H1 (cell line): Measurements from ENCODE around the gene ARAP3. TPM values are rescaled to one million over a fixed set of nuclear protein-coding genes. Genes with fewer than 3 reads are reported as not detected.

Source experiments
- CEBPB ChIP-seq: IDR thresholded peaks from 2 replicates; pipeline ENCODE4 v1.6.1; 2012; ENCODE audit warnings: low read depth, low read length
- CHD1 ChIP-seq: IDR thresholded peaks from 2 replicates; pipeline ENCODE4 v1.6.1; 2012; ENCODE audit warnings: low read depth, low read length, improper control_type of control experiment
- EZH2 ChIP-seq: fragments of 200-600 bp; sonication (generic); IDR thresholded peaks from 2 replicates; pipeline ENCODE4 v1.7.1; 2012; ENCODE audit warnings: low read depth, mild to moderate bottlenecking, moderate library complexity, low read length, inconsistent platforms; ENCODE audit not compliant: severe bottlenecking
- PHF8 ChIP-seq: fragments of 200-600 bp; sonication (generic); conservative IDR thresholded peaks from 2 replicates; pipeline ENCODE4 v1.7.1; 2012; ENCODE audit warnings: low read depth, mild to moderate bottlenecking, inconsistent platforms, low read length, moderate library complexity
- RXRA ChIP-seq: IDR thresholded peaks from 2 replicates; pipeline ENCODE4 v1.6.1; 2011; ENCODE audit warnings: low read depth, mild to moderate bottlenecking, low read length, moderate library complexity; ENCODE audit not compliant: insufficient read depth
- SIX5 ChIP-seq: IDR thresholded peaks from 2 replicates; pipeline ENCODE4 v1.6.1; 2011; ENCODE audit warnings: mild to moderate bottlenecking, low read depth, low read length
- TAF1 ChIP-seq: IDR thresholded peaks from 2 replicates; pipeline ENCODE4 v1.6.1; 2011; ENCODE audit warnings: mild to moderate bottlenecking, low read depth, low read length
- polyA plus RNA-seq, 7 experiments: library from polyadenylated mRNA; depleted of rRNA in 3 of 7; stranded (reverse) in 5 of 7; unstranded in 2 of 7; fragments of >200 nt in 5 of 7; fragments of 200-250 nt in 2 of 7; gene quantifications; 1 replicate in 5 of 7; 2 replicates in 1 of 7; 4 replicates in 1 of 7; pipeline versions ENCODE4 v1.2.1 to v1.2.3, GENCODE V29; 2011 to 2013; ENCODE audit warnings: missing spikeins in 2 of 7, mixed read lengths in 2 of 7
- total RNA-seq: library from RNA; stranded (reverse); fragmentation: NEBNext Ultra II Directional; extraction: Animal tissue kit (Norgen Biotek cat#: 25700); gene quantifications from 2 replicates; pipeline ENCODE4 v1.2.1, GENCODE V29; 2021
- TF ChIP-seq, protein P1 (sequence below): fragments of 300-600 bp; sonication (generic); IDR thresholded peaks from 2 replicates; pipeline ENCODE4 v1.7.1; 2012; ENCODE audit warnings: low read length, moderate library complexity, mild to moderate bottlenecking, inconsistent platforms; ENCODE audit not compliant: insufficient replicate concordance

Gene ARAP3
- total and polyA plus RNA-seq, 2 of the 8 experiments (the other 6 are each of a cell fraction or from before 2014, with no cell fraction given): 14.4 to 48.6 TPM

- TF ChIP-seq, protein P1, sequence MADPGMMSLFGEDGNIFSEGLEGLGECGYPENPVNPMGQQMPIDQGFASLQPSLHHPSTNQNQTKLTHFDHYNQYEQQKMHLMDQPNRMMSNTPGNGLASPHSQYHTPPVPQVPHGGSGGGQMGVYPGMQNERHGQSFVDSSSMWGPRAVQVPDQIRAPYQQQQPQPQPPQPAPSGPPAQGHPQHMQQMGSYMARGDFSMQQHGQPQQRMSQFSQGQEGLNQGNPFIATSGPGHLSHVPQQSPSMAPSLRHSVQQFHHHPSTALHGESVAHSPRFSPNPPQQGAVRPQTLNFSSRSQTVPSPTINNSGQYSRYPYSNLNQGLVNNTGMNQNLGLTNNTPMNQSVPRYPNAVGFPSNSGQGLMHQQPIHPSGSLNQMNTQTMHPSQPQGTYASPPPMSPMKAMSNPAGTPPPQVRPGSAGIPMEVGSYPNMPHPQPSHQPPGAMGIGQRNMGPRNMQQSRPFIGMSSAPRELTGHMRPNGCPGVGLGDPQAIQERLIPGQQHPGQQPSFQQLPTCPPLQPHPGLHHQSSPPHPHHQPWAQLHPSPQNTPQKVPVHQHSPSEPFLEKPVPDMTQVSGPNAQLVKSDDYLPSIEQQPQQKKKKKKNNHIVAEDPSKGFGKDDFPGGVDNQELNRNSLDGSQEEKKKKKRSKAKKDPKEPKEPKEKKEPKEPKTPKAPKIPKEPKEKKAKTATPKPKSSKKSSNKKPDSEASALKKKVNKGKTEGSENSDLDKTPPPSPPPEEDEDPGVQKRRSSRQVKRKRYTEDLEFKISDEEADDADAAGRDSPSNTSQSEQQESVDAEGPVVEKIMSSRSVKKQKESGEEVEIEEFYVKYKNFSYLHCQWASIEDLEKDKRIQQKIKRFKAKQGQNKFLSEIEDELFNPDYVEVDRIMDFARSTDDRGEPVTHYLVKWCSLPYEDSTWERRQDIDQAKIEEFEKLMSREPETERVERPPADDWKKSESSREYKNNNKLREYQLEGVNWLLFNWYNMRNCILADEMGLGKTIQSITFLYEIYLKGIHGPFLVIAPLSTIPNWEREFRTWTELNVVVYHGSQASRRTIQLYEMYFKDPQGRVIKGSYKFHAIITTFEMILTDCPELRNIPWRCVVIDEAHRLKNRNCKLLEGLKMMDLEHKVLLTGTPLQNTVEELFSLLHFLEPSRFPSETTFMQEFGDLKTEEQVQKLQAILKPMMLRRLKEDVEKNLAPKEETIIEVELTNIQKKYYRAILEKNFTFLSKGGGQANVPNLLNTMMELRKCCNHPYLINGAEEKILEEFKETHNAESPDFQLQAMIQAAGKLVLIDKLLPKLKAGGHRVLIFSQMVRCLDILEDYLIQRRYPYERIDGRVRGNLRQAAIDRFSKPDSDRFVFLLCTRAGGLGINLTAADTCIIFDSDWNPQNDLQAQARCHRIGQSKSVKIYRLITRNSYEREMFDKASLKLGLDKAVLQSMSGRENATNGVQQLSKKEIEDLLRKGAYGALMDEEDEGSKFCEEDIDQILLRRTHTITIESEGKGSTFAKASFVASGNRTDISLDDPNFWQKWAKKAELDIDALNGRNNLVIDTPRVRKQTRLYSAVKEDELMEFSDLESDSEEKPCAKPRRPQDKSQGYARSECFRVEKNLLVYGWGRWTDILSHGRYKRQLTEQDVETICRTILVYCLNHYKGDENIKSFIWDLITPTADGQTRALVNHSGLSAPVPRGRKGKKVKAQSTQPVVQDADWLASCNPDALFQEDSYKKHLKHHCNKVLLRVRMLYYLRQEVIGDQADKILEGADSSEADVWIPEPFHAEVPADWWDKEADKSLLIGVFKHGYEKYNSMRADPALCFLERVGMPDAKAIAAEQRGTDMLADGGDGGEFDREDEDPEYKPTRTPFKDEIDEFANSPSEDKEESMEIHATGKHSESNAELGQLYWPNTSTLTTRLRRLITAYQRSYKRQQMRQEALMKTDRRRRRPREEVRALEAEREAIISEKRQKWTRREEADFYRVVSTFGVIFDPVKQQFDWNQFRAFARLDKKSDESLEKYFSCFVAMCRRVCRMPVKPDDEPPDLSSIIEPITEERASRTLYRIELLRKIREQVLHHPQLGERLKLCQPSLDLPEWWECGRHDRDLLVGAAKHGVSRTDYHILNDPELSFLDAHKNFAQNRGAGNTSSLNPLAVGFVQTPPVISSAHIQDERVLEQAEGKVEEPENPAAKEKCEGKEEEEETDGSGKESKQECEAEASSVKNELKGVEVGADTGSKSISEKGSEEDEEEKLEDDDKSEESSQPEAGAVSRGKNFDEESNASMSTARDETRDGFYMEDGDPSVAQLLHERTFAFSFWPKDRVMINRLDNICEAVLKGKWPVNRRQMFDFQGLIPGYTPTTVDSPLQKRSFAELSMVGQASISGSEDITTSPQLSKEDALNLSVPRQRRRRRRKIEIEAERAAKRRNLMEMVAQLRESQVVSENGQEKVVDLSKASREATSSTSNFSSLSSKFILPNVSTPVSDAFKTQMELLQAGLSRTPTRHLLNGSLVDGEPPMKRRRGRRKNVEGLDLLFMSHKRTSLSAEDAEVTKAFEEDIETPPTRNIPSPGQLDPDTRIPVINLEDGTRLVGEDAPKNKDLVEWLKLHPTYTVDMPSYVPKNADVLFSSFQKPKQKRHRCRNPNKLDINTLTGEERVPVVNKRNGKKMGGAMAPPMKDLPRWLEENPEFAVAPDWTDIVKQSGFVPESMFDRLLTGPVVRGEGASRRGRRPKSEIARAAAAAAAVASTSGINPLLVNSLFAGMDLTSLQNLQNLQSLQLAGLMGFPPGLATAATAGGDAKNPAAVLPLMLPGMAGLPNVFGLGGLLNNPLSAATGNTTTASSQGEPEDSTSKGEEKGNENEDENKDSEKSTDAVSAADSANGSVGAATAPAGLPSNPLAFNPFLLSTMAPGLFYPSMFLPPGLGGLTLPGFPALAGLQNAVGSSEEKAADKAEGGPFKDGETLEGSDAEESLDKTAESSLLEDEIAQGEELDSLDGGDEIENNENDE: no peak
- TF ChIP-seq RXRA: no peak
- TF ChIP-seq PHF8: no peak
- TF ChIP-seq CHD1: no peak
- no peak for TF ChIP-seq SIX5
- TF ChIP-seq TAF1: no peak
- no peak for TF ChIP-seq CEBPB
- no peak for TF ChIP-seq EZH2
These were observed 58.8 kb downstream of the ARAP3 start (continued) for GRCh38 chr5:141623186-141623585.
